Activated T-cell treated with anti-CD3 and anti-CD28 coated beads, Interleukin-2, amount 50 U/mL, for 24 hours (primary cell): ENCODE measurements around the gene CIT.

Experiments used
- DNase-seq: peaks from one replicate; pipeline ENCODE4 v3.0.0-alpha.2; 2020
- H3K27ac Mint-ChIP-seq: 2 replicates; pipeline ENCODE4 v1.8.0; 2020; ENCODE audit warnings: mild to moderate bottlenecking, mixed read lengths
- H3K27me3 Mint-ChIP-seq: 2 replicates; pipeline ENCODE4 v1.8.0; 2020; ENCODE audit warnings: mixed read lengths
- H3K36me3 Mint-ChIP-seq: 2 replicates; pipeline ENCODE4 v1.8.0; 2020; ENCODE audit warnings: low read depth, mixed read lengths
- H3K4me1 Mint-ChIP-seq: 2 replicates; pipeline ENCODE4 v1.8.0; 2020; ENCODE audit warnings: low read depth, mixed read lengths
- H3K4me3 Mint-ChIP-seq: 2 replicates; pipeline ENCODE4 v1.8.0; 2020; ENCODE audit warnings: mild to moderate bottlenecking, moderate library complexity, mixed read lengths
- H3K9me3 Mint-ChIP-seq: 2 replicates; pipeline ENCODE4 v1.8.0; 2020; ENCODE audit warnings: mixed read lengths

Gene CIT

GRCh38 chr12:119682639-119683252, 194.4 kb downstream of the CIT start:
- Mint-ChIP-seq H3K4me3 (no peak overlapping the region), H3K36me3 (peaks cover 68% of the 10 kb centered on the region), H3K27ac (peak overlapping the region; percentile 76), H3K9me3 (no peaks in the 10 kb centered on the region), H3K4me1 (peaks cover 12% of the 10 kb centered on the region), H3K27me3 (no peaks in the 10 kb centered on the region)
- DNase-seq: no peak

- no peaks in the 10 kb centered on the region for H3K27me3 Mint-ChIP-seq
- H3K27ac Mint-ChIP-seq: peak overlapping the region; percentile 79
- no peak for DNase-seq
- peaks cover 73% of the 10 kb centered on the region for H3K36me3 Mint-ChIP-seq
- H3K4me1 Mint-ChIP-seq: peaks cover 12% of the 10 kb centered on the region
- no peaks in the 10 kb centered on the region for H3K9me3 Mint-ChIP-seq
- H3K4me3 Mint-ChIP-seq: no peak overlapping the region
Measured at GRCh38 chr12:119681728-119682638, 195.1 kb downstream of the CIT start.

- Mint-ChIP-seq H3K4me1 (peaks cover 12% of the 10 kb centered on the region), H3K9me3 (no peaks in the 10 kb centered on the region), H3K27ac (peak overlapping the region; percentile 79), H3K4me3 (no peak overlapping the region), H3K27me3 (no peaks in the 10 kb centered on the region), H3K36me3 (peaks cover 77% of the 10 kb centered on the region)
- DNase-seq: no peak
Measured at GRCh38 chr12:119681111-119681510, 196.0 kb downstream of the CIT start.

GRCh38 chr12:119679490-119679889, 197.6 kb downstream of the CIT start:
- peaks cover 92% of the 10 kb centered on the region for H3K36me3 Mint-ChIP-seq
- H3K9me3 Mint-ChIP-seq: no peaks in the 10 kb centered on the region
- no peaks in the 10 kb centered on the region for H3K27me3 Mint-ChIP-seq
- no peak overlapping the region for H3K4me3 Mint-ChIP-seq
- peaks cover 17% of the 10 kb centered on the region for H3K4me1 Mint-ChIP-seq
- peak overlapping the region; percentile 41 for H3K27ac Mint-ChIP-seq
- DNase-seq: no peak

- Mint-ChIP-seq H3K27me3 (no peaks in the 10 kb centered on the region), H3K36me3 (peaks cover 96% of the 10 kb centered on the region), H3K4me1 (peaks cover 21% of the 10 kb centered on the region), H3K4me3 (no peak overlapping the region), H3K9me3 (no peaks in the 10 kb centered on the region), H3K27ac (peak overlapping the region; percentile 41)
- no peak for DNase-seq
Measured at GRCh38 chr12:119679081-119679480, 198.0 kb downstream of the CIT start.

- peaks cover 100% of the 10 kb centered on the region for H3K36me3 Mint-ChIP-seq
- DNase-seq: no peak
- no peaks in the 10 kb centered on the region for H3K9me3 Mint-ChIP-seq
- H3K27me3 Mint-ChIP-seq: no peaks in the 10 kb centered on the region
- no peak overlapping the region for H3K27ac Mint-ChIP-seq
- peaks cover 27% of the 10 kb centered on the region for H3K4me1 Mint-ChIP-seq
- no peak overlapping the region for H3K4me3 Mint-ChIP-seq
Measured at GRCh38 chr12:119678459-119678858, 198.7 kb downstream of the CIT start.

GRCh38 chr12:119676573-119676972, 200.5 kb downstream of the CIT start:
- Mint-ChIP-seq H3K4me1 (peaks cover 33% of the 10 kb centered on the region), H3K36me3 (peaks cover 100% of the 10 kb centered on the region), H3K4me3 (no peak overlapping the region), H3K27ac (peak overlapping the region; percentile 22), H3K27me3 (no peaks in the 10 kb centered on the region), H3K9me3 (no peaks in the 10 kb centered on the region)
- DNase-seq: no peak

- peaks cover 100% of the 10 kb centered on the region for H3K36me3 Mint-ChIP-seq
- peak overlapping the region; percentile 22 for H3K27ac Mint-ChIP-seq
- H3K9me3 Mint-ChIP-seq: no peaks in the 10 kb centered on the region
- DNase-seq: no peak
- H3K4me3 Mint-ChIP-seq: no peak overlapping the region
- H3K4me1 Mint-ChIP-seq: peaks cover 38% of the 10 kb centered on the region
- H3K27me3 Mint-ChIP-seq: no peaks in the 10 kb centered on the region
Measured at GRCh38 chr12:119676022-119676421, 201.1 kb downstream of the CIT start.

- no peak for DNase-seq
- H3K36me3 Mint-ChIP-seq: peaks cover 100% of the 10 kb centered on the region
- no peaks in the 10 kb centered on the region for H3K27me3 Mint-ChIP-seq
- peaks cover 53% of the 10 kb centered on the region for H3K4me1 Mint-ChIP-seq
- peak overlapping the region; percentile 85 for H3K27ac Mint-ChIP-seq
- no peaks in the 10 kb centered on the region for H3K9me3 Mint-ChIP-seq
- no peak overlapping the region for H3K4me3 Mint-ChIP-seq
Measured at GRCh38 chr12:119674560-119674959, 202.6 kb downstream of the CIT start.

- no peaks in the 10 kb centered on the region for H3K9me3 Mint-ChIP-seq
- peaks cover 94% of the 10 kb centered on the region for H3K36me3 Mint-ChIP-seq
- H3K27ac Mint-ChIP-seq: peak overlapping the region; percentile 85
- H3K4me3 Mint-ChIP-seq: peak overlapping the region; percentile 26
- no peaks in the 10 kb centered on the region for H3K27me3 Mint-ChIP-seq
- no peak for DNase-seq
- peaks cover 56% of the 10 kb centered on the region for H3K4me1 Mint-ChIP-seq
Measured at GRCh38 chr12:119673634-119674033, 203.5 kb downstream of the CIT start.

- Mint-ChIP-seq H3K4me1 (peaks cover 63% of the 10 kb centered on the region), H3K9me3 (no peaks in the 10 kb centered on the region), H3K27me3 (no peaks in the 10 kb centered on the region), H3K27ac (peak overlapping the region; percentile 85), H3K36me3 (peaks cover 87% of the 10 kb centered on the region), H3K4me3 (no peak overlapping the region)
- no peak for DNase-seq
Measured at GRCh38 chr12:119672194-119672593, 204.9 kb downstream of the CIT start.

GRCh38 chr12:119671070-119671469, 206.1 kb downstream of the CIT start:
- Mint-ChIP-seq H3K9me3 (no peaks in the 10 kb centered on the region), H3K36me3 (peaks cover 76% of the 10 kb centered on the region), H3K4me1 (peaks cover 74% of the 10 kb centered on the region), H3K27me3 (no peaks in the 10 kb centered on the region), H3K4me3 (peak overlapping the region; percentile 94), H3K27ac (peak overlapping the region; percentile 79)
- no peak for DNase-seq

- no peak for DNase-seq
- Mint-ChIP-seq H3K27me3 (no peaks in the 10 kb centered on the region), H3K36me3 (peaks cover 65% of the 10 kb centered on the region), H3K4me3 (peak overlapping the region; percentile 94), H3K9me3 (no peaks in the 10 kb centered on the region), H3K27ac (peak overlapping the region; percentile 79), H3K4me1 (peaks cover 75% of the 10 kb centered on the region)
Measured at GRCh38 chr12:119669744-119670472, 207.2 kb downstream of the CIT start.

- peaks cover 61% of the 10 kb centered on the region for H3K4me1 Mint-ChIP-seq
- H3K36me3 Mint-ChIP-seq: peaks cover 49% of the 10 kb centered on the region
- H3K27me3 Mint-ChIP-seq: no peaks in the 10 kb centered on the region
- H3K27ac Mint-ChIP-seq: peak overlapping the region; percentile 96
- no peaks in the 10 kb centered on the region for H3K9me3 Mint-ChIP-seq
- H3K4me3 Mint-ChIP-seq: peak overlapping the region; percentile 94
- DNase-seq: no peak
Measured at GRCh38 chr12:119668324-119668841, 208.7 kb downstream of the CIT start.
